ENCODE data around the gene BCAS3.

GRCh38 chr17:61124562-61124961 is 446.9 kb downstream of the BCAS3 start:
- TF ChIP-seq CTCF (IDR thresholded peaks at IDR 0.05; ENCODE audit: insufficient read depth, low read depth, low read length) (no peak), EZH2 (IDR thresholded peaks at IDR 0.05; ENCODE audit: insufficient read depth, low read length) (no peak)
